Non-pigmented ciliary epithelial cell (primary cell): Measurements from ENCODE around the gene NUDT3.
A peak's percentile ranks its signal among the peaks of the same experiment; 100 is the strongest.
"Not testable (repeated sequence)": the region's sequence is repeated elsewhere in the genome, so short reads cannot be mapped to it uniquely, and the experiment has no call there.

Experiments used
- DNase-seq: peaks from one replicate; pipeline ENCODE4 v3.0.0-alpha.2; 2010; ENCODE audit warnings: low read depth

NUDT3 gene

DNA sequence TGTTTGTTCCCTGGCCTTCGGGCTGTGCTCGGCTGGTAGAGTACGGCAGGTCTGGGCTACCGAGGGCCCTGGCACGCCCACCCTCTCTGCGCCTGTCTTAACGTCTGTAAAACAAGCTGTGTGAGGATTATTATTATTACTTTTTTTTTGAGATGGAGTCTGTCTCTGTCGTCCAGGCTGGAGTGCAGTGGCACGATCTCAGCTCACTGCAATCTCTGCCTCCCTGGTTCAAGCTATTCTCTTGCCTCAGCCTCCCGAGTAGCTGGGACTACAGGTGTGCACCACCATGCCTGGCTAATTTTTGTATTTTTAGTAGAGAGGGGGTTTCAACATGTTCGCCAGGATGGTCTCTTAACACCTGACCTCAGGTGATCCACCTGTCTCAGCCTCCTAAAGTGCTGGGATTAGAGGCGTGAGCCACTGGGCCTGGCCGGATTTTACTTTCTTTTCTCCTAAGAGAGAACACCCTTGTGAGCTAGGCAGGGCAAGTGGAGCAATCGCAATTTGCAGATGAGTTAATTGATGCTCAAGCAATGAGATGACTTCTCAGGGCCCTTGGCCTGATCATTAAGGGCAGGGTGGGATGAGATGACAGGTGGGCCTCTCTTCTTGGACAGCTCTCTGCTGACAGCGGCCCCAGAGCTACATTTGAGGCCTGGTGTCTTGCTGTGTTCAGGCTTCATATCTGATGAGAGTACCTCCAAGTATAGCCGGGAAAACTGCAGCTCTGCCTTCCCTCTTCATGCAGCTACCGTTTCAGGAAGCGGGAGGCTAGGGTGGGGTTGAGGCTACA is 142.8 kb downstream of the NUDT3 start:
- no peak for DNase-seq

DNA sequence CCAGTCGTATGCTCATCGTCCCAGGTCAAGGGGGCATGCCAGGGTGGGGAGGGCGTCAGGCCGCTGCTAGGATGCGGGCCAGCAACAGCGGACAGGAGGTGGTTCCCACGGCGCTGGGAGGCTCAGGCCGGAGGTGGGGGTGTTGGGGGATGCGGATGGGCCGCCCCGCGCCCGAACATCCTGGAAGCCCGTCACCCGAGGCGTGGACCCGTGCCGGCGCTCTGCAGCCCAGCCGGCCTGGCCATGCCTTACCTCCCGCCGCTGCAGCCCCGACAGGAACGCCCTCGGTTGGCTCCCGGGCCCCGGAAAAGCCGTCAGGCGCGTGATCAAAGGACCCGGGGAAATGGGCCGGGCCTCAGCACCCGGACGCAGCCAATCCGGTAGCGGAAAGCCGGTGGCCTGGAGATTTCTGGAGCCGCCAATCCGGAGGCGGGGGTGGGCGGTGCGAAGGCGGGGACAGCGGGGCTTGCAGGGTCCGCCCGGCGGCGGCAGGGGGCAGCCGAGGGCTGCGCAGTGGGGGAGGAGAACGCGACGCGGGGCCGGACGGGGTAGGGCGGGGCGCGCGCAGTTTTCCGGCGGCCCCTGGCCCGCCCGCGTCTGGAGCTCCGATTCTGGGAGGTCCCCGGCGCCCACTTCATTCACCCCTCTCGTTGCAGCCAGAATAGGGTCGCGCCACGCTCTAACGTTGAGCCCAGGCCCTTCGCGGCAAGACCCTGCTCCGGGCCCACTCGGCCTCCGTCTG is 143.6 kb downstream of the NUDT3 start, which contains the start of gene SMIM29:
TSS of gene SMIM29 (minus strand) at position 280 of the 742 bp plus-strand sequence. CDS start 1,215 bp downstream, outside the sequence.
- peak; percentile 54 for DNase-seq

DNA sequence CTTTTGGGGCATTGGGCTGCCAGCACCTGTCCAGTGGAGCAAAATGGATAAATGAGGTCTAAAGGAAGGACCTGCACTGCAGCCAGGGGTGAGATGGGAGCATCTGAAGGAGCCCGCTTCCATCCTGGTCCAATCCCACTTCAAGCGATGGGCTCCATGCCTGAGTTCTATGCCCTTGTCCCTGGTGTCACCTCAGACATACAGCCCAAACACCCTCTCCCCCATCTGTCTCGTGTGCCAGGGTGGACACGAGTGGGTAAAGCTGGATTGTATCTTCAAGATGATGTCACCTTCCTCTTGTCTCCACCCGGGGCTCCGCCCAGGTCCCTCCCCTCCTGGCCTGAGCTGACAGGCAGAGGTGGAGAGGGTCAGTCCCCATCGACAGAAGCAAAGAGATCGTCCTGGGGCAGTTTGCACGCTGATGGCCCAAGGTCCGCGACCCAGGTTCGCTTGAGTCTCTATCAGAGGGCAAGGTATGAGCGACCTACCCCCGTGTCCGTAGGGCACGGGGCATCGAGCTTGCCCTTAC is 144.2 kb downstream of the NUDT3 start:
- DNase-seq = no peak

DNA sequence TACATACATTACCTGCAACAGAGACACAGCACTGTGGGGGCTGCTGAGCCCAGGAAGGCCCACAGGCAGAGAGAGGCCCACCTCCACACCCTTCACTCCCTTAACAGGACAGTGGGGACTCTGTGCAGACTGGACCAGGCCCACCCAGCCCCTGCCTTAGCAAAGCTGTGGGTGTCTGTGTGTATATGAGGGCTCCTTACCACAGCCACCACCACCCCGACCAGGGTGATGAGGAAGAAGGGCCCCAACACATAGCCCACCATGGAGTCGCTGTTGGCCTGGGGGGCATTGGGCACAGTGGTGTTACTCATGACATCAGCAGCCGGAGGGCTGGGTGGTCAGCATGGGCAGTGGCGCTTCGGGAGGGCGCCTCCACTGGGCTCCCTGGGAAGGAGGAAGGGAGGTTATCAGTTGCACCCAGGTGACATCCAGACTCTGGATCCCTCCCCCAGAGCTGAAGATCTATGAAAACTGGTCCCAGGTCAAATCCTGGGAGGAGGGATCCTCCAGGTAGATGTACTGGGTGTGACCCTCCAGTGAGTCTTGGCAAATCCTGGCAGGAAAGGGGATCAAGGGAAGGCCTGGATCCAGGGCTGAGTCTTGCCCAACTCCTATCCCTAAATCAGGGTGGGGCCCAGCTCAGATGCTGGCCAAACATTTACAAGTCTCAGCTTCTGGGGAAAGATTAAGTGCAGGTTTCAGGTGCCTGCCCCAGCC is 144.8 kb downstream of the NUDT3 start:
- no peak for DNase-seq

DNA sequence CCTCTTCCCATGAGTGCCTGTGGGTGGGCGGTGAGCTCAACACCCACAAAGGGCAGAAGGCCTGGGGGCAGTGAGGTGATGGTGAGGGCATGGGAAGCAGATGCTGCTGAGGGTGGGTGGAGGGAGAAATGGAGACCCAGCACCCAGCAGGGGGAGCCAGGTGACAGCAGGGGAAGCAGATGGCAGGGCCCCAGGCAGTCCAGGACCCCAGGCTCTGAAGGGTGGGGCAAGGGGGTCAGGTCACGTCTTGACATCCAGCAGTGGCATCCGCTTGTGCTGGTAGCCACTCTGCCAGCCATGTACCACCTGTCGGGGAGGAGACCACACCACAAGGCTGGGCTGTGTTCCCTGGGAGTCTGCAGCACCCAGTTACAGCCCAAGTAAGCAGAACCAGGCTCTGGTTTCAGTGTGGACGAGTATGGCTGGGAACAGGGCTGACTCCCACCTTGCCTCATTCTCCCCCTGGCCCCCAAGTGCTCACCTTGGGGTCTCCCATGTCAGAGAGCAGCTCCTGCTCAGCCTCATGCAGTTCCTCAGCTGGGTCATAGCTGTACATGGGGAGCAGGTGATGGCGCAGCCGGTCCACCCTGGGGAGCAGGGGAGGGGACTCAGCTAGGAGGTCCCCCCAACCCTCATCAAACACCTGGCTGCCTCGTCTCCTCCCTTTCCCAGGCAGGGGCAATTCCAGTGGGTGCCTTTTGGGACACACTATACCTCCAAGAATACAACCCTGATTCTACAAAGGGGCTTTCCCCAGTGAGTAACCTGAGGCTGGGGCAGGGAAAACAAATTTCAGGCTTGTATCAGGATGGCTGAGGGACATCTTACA is 145.7 kb downstream of the NUDT3 start:
- DNase-seq = no peak

DNA sequence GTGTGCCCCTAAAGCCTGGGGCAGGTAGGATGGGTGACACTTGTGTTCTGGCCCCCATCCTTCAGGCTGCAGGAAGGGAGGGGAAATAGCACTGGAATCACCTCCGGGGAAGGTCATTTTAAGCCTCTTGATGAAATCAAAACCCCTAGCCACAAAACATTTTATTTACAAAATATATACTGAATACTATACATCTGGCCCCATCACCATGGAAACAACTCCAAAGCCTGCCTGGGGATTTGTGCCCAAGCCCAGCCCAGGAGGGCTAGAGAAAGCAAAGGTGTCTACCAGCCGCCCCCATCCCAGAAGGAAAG is 146.3 kb downstream of the NUDT3 start:
- DNase-seq = no peak

DNA sequence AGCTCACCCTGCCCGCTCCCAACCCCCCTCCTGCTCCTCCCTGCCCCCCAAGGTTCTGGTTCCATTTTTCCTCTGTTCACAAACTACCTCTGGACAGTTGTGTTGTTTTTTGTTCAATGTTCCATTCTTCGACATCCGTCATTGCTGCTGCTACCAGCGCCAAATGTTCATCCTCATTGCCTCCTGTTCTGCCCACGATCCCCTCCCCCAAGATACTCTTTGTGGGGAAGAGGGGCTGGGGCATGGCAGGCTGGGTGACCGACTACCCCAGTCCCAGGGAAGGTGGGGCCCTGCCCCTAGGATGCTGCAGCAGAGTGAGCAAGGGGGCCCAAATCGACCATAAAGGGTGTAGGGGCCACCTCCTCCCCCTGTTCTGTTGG is 146.7 kb downstream of the NUDT3 start:
- DNase-seq = not testable (repeated sequence)

DNA sequence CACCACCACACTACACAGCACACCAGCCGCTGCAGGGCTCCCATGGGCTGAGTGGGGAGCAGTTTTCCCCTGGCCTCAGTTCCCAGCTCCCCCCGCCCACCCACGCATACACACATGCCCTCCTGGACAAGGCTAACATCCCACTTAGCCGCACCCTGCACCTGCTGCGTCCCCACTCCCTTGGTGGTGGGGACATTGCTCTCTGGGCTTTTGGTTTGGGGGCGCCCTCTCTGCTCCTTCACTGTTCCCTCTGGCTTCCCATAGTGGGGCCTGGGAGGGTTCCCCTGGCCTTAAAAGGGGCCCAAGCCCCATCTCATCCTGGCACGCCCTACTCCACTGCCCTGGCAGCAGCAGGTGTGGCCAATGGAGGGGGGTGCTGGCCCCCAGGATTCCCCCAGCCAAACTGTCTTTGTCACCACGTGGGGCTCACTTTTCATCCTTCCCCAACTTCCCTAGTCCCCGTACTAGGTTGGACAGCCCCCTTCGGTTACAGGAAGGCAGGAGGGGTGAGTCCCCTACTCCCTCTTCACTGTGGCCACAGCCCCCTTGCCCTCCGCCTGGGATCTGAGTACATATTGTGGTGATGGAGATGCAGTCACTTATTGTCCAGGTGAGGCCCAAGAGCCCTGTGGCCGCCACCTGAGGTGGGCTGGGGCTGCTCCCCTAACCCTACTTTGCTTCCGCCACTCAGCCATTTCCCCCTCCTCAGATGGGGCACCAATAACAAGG is 147.3 kb downstream of the NUDT3 start:
- not testable (repeated sequence) for DNase-seq

DNA sequence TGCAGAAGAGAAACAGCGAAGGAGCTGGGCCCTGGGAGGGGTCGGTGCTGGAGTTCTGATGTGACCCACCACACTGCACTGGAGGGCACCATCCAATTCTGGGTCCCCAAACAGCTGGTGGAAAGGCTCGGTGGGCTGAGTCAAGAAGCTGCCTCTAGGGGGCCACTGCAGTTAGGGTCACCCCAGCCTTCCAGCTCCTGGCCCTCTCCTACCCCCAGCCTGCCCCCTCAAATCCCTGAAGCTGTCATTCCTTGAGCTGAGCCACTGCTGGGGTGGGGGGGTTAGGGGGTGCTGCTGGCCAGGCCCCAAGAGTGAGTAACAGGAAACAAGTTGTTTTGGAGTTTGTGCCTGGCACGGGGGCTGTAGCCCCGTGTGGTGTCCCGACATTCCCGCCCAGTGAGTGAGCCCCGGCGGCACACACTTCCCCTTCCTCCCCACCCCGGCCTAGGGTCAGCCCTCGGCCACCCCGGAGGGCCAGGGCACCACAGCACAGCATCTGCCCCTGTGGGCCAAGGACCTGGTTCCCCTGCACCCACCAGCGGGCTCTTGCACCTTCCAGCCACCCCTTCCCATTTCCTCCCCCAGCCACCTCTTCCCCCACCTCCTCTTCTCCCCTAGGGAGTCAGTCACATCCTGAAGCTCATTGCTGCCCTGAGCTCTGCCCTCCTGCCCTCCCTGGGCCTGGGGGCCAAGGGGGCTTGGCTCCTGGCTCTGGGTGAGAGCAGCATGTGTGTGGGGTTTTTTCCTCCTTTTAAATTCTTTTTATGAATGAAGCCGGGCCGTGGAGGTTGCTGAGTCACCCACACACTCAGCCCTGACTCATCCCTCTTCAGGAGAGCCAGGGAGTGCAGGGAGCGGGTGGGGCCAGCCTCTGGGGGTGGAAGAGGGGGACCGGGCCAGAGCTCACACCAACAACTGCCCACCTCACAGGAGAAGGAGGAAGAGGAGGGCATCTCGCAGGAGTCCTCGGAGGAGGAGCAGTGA is 148.3 kb downstream of the NUDT3 start:
- peak; percentile 77 for DNase-seq

DNA sequence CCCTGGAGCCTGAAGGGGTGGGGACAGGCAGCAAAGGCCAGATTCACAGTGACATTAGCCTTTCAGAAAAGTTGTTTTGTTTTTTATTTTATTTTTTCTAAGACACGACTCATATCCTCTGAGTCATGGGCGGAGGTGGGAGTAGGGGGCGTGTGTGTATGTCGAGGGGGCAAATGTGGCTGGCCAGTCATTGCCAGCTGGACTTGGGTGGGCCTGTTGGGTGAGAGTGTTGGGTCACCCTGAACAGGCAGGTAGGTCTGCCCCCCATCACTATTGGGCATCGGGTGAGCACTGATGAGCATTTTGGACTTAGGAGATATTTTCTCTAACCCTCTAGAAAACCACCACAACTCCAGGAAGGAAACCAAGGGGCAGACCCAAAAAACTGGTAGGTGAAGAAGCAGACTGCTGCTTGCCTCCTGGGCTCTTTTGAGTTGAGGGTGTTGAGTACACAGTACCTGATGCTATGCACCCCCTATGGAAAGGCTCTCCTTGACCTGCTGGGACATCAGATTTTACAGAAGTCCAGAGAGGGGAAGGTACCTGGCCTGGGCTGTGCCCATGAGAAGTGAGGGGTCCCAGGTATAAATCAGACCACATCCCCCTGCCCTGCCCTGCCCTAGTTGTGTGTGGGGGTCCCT is 149.2 kb downstream of the NUDT3 start:
- no peak for DNase-seq

DNA sequence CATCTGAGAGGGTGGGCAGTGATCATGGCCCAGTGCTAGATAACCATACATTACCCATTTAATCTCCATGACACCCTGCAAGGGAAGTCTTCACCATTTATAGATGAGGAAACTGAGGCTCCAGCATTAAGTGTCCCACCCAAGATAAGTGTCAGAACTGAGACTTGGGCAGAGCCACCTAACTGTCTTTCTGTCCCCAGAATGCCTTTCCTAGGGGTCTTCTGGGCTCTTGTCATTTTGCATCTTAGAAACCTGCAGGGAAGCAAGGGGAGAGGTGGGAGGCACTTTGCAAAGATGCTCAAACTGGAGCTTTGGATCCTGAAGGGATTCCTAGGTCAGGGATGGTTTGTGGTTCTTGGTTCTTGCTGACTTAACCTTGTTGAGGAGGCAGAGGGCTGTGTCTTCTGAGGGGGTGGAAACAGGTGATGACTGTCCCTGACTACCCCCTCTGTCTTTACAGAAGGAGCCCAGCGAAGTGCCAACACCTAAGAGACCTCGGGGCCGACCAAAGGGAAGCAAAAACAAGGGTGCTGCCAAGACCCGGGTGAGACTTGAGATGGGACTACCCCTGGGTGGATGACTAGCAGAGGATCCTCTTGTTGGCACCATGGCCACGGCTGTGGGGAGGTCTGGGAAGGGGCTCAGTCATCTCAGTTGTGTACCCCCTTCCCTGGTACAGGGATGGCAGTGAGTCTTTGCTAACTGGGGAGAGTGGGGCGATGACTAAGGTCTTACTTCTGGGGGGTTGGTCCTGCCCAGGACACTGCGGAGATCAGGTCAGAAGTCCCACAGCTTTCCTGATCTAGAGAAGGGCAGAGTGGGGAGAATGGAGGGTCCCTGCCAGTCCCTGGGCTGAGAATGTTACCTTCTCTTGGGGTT is 150.0 kb downstream of the NUDT3 start:
- DNase-seq = no peak

DNA sequence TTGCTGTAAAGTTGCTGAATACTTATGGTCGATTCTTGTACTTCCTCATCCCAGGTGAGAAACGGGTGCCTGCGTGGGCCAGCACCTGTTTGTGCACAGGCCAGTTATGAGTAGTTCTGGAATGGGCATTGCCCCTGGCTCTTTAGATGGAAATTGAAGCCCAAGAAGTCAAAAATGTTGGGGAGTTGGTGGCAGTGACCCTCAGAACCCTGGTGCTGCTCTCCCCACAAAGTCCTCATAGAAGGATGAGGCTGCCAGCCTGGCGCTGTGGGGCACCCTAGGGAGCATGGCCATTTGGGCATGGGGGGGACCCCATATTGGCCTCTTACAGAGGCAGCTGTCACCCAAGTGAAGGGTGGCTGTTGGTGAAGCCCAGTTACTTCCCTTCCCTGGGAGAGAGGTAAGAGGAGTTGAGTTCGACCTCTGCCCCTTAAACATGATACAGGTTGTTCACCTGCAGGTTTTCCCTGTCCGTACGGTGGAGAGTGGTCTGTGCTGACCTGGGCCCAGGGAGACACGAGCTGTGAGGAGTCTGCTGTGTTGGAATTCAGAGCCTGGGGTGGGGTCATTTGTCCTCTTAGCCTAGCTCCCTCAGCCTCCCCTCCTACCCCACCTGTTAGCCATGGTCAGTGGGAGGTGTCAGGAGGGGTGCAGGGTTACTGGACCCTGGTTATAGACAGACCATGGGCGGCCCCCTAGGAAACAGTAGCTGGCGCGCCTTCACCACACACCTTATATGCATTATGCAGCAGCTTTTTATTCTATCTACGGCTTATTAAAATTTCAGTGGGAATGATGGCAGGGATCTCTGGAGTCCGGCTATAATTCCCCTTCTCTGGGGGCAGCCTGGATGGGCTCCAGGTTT is 150.9 kb downstream of the NUDT3 start:
- no peak for DNase-seq

DNA sequence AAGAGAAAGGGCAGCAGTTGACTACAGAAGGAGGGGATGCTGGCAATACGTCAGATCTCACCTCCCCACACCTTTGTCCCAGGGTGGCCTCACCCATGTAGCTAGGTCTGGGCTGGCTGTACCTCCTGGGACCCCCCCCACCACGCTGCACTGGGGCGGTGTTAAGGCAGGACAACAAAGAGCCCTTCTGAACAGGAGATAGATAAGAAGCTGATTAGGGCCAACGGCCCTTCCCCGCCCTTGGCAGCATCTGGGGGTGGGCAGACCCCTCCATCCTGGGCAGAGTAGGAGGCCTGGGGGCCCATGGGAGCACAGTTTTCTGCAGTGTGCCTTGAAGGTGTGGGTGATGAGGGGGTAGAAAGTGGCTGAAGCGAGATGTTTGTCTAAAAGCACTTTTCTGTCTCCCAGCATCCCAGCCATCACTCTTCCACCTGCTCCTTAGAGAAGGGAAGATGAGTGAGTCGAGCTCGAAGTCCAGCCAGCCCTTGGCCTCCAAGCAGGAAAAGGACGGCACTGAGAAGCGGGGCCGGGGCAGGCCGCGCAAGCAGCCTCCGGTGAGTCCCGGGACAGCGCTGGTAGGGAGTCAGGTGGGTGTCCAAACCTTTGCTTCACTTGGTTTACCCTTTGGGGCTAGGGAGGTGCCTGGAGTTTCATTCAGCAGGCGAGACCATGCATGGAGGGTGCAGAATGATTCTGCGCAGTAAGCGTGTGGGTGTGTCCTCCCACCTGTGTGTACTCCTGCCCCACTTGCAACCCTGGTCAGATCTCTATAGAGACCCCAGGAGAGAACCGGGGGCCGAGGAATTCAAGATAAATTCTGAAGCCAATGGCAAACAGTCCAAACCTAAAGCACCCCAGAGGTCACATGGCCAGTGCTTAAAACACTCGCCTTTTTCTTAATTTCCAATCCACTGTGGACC is 151.9 kb downstream of the NUDT3 start:
- DNase-seq = no peak

DNA sequence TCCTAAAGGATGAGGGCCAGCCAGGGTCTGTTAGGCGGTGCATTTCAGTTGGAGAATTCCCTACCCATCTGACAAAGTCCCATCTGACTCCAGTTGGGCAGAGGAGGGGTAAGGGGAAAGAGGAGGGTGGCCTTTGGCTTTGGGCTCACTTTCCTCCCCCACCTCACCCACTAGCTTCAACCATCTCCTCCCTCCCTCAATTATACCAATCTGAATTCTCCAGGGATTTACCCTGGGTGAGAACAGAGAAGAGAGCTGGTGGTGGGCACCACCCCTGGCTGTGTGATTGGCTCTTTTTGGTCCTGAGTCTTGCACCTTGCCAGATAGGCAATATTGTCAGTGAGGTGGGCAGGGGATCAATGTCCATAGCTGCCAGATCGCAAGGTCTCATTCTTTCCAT is 152.6 kb downstream of the NUDT3 start:
- DNase-seq = no peak

DNA sequence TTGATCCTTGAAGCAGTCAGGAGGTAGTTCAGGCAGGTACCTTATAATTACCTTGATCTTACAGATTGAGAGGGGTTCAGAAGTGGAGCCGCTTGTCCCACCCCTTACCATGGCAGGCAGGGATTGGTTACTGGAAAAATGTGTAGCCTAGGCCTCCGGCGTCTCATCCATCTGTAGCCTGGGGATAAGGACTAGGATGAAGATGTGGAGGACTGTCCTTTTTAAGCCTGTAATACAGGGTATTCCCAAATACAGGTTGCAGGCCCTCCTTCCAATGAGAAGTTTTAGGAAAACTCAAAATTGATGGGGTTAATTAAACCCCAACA is 153.0 kb downstream of the NUDT3 start:
- DNase-seq = no peak
